Loucy (cell line): ENCODE results near the gene DAP.

Experiments used
- H2AFZ ChIP-seq: fragments of 200-600 bp; sonication (generic); 2 replicates; pipeline ENCODE4 v1.6.0; 2016; ENCODE audit warnings: antibody characterized with exemption, mild to moderate bottlenecking, low read length, moderate library complexity
- H3F3A ChIP-seq: fragments of 200-600 bp; 2 replicates; pipeline ENCODE4 v1.6.0; 2016; ENCODE audit warnings: antibody characterized with exemption, low read depth, mild to moderate bottlenecking
- H3K27me3 ChIP-seq: fragments of 200-600 bp; sonication (generic); 2 replicates; pipeline ENCODE4 v1.6.1; 2014; ENCODE audit warnings: low read length, mild to moderate bottlenecking; ENCODE audit not compliant: insufficient read depth, poor library complexity, severe bottlenecking
- H3K36me3 ChIP-seq: fragments of 200-600 bp; sonication (generic); 2 replicates; pipeline ENCODE4 v1.6.1; 2016; ENCODE audit warnings: low read length; ENCODE audit not compliant: insufficient read depth
- H3K4me1 ChIP-seq: fragments of 200-600 bp; sonication (generic); 2 replicates; pipeline ENCODE4 v1.5.1; 2014; ENCODE audit warnings: low read length, mild to moderate bottlenecking; ENCODE audit not compliant: insufficient read depth, poor library complexity, severe bottlenecking
- H3K4me2 ChIP-seq: fragments of 200-600 bp; sonication (generic); 2 replicates; pipeline ENCODE4 v1.6.0; 2014; ENCODE audit warnings: antibody characterized with exemption, low read length, low read depth, mild to moderate bottlenecking; ENCODE audit not compliant: poor library complexity, severe bottlenecking
- H3K4me3 ChIP-seq: fragments of 200-600 bp; sonication (generic); 2 replicates; pipeline ENCODE4 v1.5.1; 2014; ENCODE audit warnings: low read length, mild to moderate bottlenecking, mixed read lengths; ENCODE audit not compliant: poor library complexity, severe bottlenecking
- H3K79me2 ChIP-seq: fragments of 200-600 bp; sonication (generic); 2 replicates; pipeline ENCODE4 v1.6.1; 2014; ENCODE audit warnings: low read length; ENCODE audit not compliant: insufficient read depth
- H3K9ac ChIP-seq: fragments of 200-600 bp; sonication (generic); 2 replicates; pipeline ENCODE4 v1.6.0; 2014; ENCODE audit warnings: mild to moderate bottlenecking, low read depth, low read length, moderate library complexity; ENCODE audit not compliant: poor library complexity, severe bottlenecking
- H3K9me2 ChIP-seq: fragments of 200-600 bp; sonication (generic); replicated peaks from 2 replicates; pipeline ENCODE4 v1.6.1; 2016; ENCODE audit warnings: low read depth, low read length, mixed read lengths
- H3K9me3 ChIP-seq: fragments of 200-600 bp; sonication (generic); 2 replicates; pipeline ENCODE4 v1.6.1; 2014; ENCODE audit warnings: mild to moderate bottlenecking, antibody characterized with exemption, low read length, low read depth; ENCODE audit not compliant: insufficient read depth
- H4K20me1 ChIP-seq: fragments of 200-600 bp; sonication (generic); 2 replicates; pipeline ENCODE4 v1.6.0; 2014; ENCODE audit warnings: antibody characterized with exemption, low read length, mild to moderate bottlenecking; ENCODE audit not compliant: insufficient read depth, poor library complexity, severe bottlenecking
- EZH2phosphoT487 ChIP-seq: fragments of 200-600 bp; IDR thresholded peaks from 2 replicates; pipeline ENCODE4 v1.6.1; 2018; ENCODE audit warnings: antibody characterized with exemption, mild to moderate bottlenecking, moderate library complexity, borderline replicate concordance
- TF ChIP-seq, protein P1 (sequence below): fragments of 200-600 bp; sonication (generic); conservative IDR thresholded peaks from 2 replicates; pipeline ENCODE4 v1.5.1; 2014; ENCODE audit warnings: mild to moderate bottlenecking, antibody characterized with exemption, low read length

DAP gene

GRCh38 chr5:10674582-10674981 is 86.5 kb downstream of the DAP start:
- TF ChIP-seq, protein P1, sequence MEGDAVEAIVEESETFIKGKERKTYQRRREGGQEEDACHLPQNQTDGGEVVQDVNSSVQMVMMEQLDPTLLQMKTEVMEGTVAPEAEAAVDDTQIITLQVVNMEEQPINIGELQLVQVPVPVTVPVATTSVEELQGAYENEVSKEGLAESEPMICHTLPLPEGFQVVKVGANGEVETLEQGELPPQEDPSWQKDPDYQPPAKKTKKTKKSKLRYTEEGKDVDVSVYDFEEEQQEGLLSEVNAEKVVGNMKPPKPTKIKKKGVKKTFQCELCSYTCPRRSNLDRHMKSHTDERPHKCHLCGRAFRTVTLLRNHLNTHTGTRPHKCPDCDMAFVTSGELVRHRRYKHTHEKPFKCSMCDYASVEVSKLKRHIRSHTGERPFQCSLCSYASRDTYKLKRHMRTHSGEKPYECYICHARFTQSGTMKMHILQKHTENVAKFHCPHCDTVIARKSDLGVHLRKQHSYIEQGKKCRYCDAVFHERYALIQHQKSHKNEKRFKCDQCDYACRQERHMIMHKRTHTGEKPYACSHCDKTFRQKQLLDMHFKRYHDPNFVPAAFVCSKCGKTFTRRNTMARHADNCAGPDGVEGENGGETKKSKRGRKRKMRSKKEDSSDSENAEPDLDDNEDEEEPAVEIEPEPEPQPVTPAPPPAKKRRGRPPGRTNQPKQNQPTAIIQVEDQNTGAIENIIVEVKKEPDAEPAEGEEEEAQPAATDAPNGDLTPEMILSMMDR = no peak
- no peak for TF ChIP-seq EZH2phosphoT487
- Histone ChIP-seq H3K9me3 (no peaks in the 10 kb centered on the region), H2AFZ (no peak overlapping the region)

GRCh38 chr5:10674096-10674495 is 86.9 kb downstream of the DAP start:
- no peaks in the 10 kb centered on the region for H3K79me2 ChIP-seq
- H3K4me3 ChIP-seq = no peak overlapping the region
- H3K4me2 ChIP-seq = no peak overlapping the region
- no peak for TF ChIP-seq EZH2phosphoT487
- TF ChIP-seq, protein P1 = no peak
- no peaks in the 10 kb centered on the region for H4K20me1 ChIP-seq
- no peak overlapping the region for H2AFZ ChIP-seq
- H3K9ac ChIP-seq = no peak overlapping the region
- no peaks in the 10 kb centered on the region for H3K9me3 ChIP-seq
- no peaks in the 10 kb centered on the region for H3K27me3 ChIP-seq
- H3K36me3 ChIP-seq = peaks cover 19% of the 10 kb centered on the region; the same call in 1 of the 2 replicates
- H3K4me1 ChIP-seq = no peaks in the 10 kb centered on the region
- no peaks in the 10 kb centered on the region for H3F3A ChIP-seq
- H3K9me2 ChIP-seq = no peaks in the 10 kb centered on the region

More at GRCh38 chr5:10674582-10674981, 86.5 kb downstream of the DAP start:
- H3K36me3 ChIP-seq = peaks cover 23% of the 10 kb centered on the region; the same call in 1 of the 2 replicates
- no peak overlapping the region for H3K9ac ChIP-seq
- H3K4me2 ChIP-seq = no peak overlapping the region
- no peaks in the 10 kb centered on the region for H3K4me1 ChIP-seq
- no peaks in the 10 kb centered on the region for H3K27me3 ChIP-seq
- H3K9me2 ChIP-seq = no peaks in the 10 kb centered on the region
- H3K79me2 ChIP-seq = no peaks in the 10 kb centered on the region
- no peaks in the 10 kb centered on the region for H4K20me1 ChIP-seq
- H3K4me3 ChIP-seq = no peak overlapping the region
- no peaks in the 10 kb centered on the region for H3F3A ChIP-seq

- Histone ChIP-seq H2AFZ (no peak overlapping the region), H3F3A (no peaks in the 10 kb centered on the region), H3K27me3 (no peaks in the 10 kb centered on the region), H3K9ac (no peak overlapping the region), H3K4me2 (no peak overlapping the region), H3K9me3 (no peaks in the 10 kb centered on the region), H3K9me2 (no peaks in the 10 kb centered on the region), H4K20me1 (no peaks in the 10 kb centered on the region), H3K4me1 (no peaks in the 10 kb centered on the region), H3K36me3 (peaks cover 16% of the 10 kb centered on the region; the same call in 1 of the 2 replicates), H3K79me2 (no peaks in the 10 kb centered on the region), H3K4me3 (no peak overlapping the region)
- TF ChIP-seq, protein P1 = no peak
- no peak for TF ChIP-seq EZH2phosphoT487
Measured at GRCh38 chr5:10673407-10673806, 87.6 kb downstream of the DAP start.
